HCT116 (cell line): Measurements from ENCODE around the gene TMEM141. TPM values are rescaled to one million over a fixed set of nuclear protein-coding genes. Genes with fewer than 3 reads are reported as not detected.
A peak's percentile ranks its signal among the peaks of the same experiment; 100 is the strongest.

Experiments used
- ATAC-seq: fragments of 200-7000 bp; cut with Tn5 transposase; 2 replicates; pipeline ENCODE4 v1.9.1; 2020; ENCODE audit warnings: mild to moderate bottlenecking, moderate library complexity
- BruUV-seq: library from RNA; stranded (reverse); fragments of 400-500 nt; replicated peaks from 2 replicates; lab custom pipeline; 2021; lab: Mats Ljungman, UMichigan
- CTCF ChIA-PET: fragments of 300-600 bp; sonication (Branson Sonifier 250); formaldehyde crosslinking; loops from one replicate; lab custom pipeline; 2021; ENCODE audit warnings: antibody characterized with exemption; lab: Charles Lee
- POLR2A ChIA-PET: fragments of 300-600, 350-600 bp; sonication (Branson Sonifier 250); formaldehyde crosslinking; loops from one replicate; lab custom pipeline; 2021; ENCODE audit warnings: antibody characterized with exemption; lab: Charles Lee
- RAD21 ChIA-PET, 2 experiments: fragments of 300-600 bp; sonication (Branson Sonifier 250); formaldehyde crosslinking; loops; one replicate each; lab custom pipeline; 2023; ENCODE audit warnings: low total read pairs in 2 of 2; ENCODE audit not compliant: uncharacterized antibody in 2 of 2, unreplicated experiment in 2 of 2, low non-redundant PET in 1 of 2; lab: Charles Lee
- DNase-seq: peaks from one replicate; pipeline ENCODE4 v3.0.0-alpha.2; 2010; ENCODE audit warnings: low read depth, low spot score
- H2AFZ ChIP-seq: fragments of 200-600 bp; shearing (Covaris generic), sonication (generic); 2 replicates; pipeline ENCODE4 v1.6.1; 2017; ENCODE audit warnings: low read depth, mixed run types, mixed read lengths, antibody characterized with exemption, low read length; ENCODE audit not compliant: poor library complexity, severe bottlenecking
- H3K27ac ChIP-seq: 2 replicates; pipeline ENCODE4 v1.5.1; 2012; ENCODE audit warnings: low read depth, low read length
- H3K27me3 ChIP-seq: fragments of 200-600 bp; sonication (generic); 2 replicates; pipeline ENCODE4 v1.6.1; 2016; ENCODE audit warnings: mixed run types, low read length, mixed read lengths; ENCODE audit not compliant: insufficient read depth
- H3K36me3 ChIP-seq, 2 experiments: fragments of 200-500 bp in 1 of 2; fragments of 200-600 bp in 1 of 2; sonication (Bioruptor generic) in 1 of 2; sonication (generic) in 1 of 2; 2 replicates each; pipeline versions ENCODE4 v1.5.1 to v1.6.1; 2014 to 2016; ENCODE audit warnings: low read length in 2 of 2, inconsistent platforms in 1 of 2, mixed read lengths in 1 of 2, mixed run types in 1 of 2; ENCODE audit not compliant: insufficient read depth in 2 of 2, control insufficient read depth in 1 of 2
- H3K4me1 ChIP-seq, 2 experiments: fragments of 200-600 bp in 1 of 2; sonication (generic) in 1 of 2; 2 replicates each; pipeline versions ENCODE4 v1.5.1 to v1.6.1; 2012 to 2017; ENCODE audit warnings: low read length in 2 of 2, inconsistent platforms in 1 of 2, mild to moderate bottlenecking in 1 of 2, mixed read lengths in 1 of 2, mixed run types in 1 of 2, moderate library complexity in 1 of 2; ENCODE audit not compliant: insufficient read depth in 2 of 2, control insufficient read depth in 1 of 2
- H3K4me2 ChIP-seq: fragments of 200-600 bp; sonication (generic); 2 replicates; pipeline ENCODE4 v1.6.1; 2017; ENCODE audit warnings: mixed run types, low read length, mixed read lengths
- H3K4me3 ChIP-seq, 2 experiments: fragments of 200-600 bp in 1 of 2; sonication (generic) in 1 of 2; replicated peaks in 1 of 2; 2 replicates each; pipeline ENCODE4 v1.5.1; 2011 to 2016; ENCODE audit warnings: low read length in 2 of 2, control low read depth in 1 of 2, low read depth in 1 of 2, mild to moderate bottlenecking in 1 of 2, mixed read lengths in 1 of 2, mixed run types in 1 of 2
- H3K79me2 ChIP-seq: fragments of 200-600 bp; sonication (generic); 2 replicates; pipeline ENCODE4 v1.6.1; 2017; ENCODE audit warnings: mild to moderate bottlenecking, mixed run types, low read length, moderate library complexity, mixed read lengths; ENCODE audit not compliant: insufficient read depth
- H3K9ac ChIP-seq: fragments of 200-600 bp; sonication (generic); 2 replicates; pipeline ENCODE4 v1.6.1; 2016; ENCODE audit warnings: low read length, mixed read lengths
- H3K9me2 ChIP-seq: fragments of 200-600 bp; sonication (generic), shearing (Covaris generic); 2 replicates; pipeline ENCODE4 v1.6.1; 2017; ENCODE audit warnings: mixed run types, mild to moderate bottlenecking, moderate library complexity; ENCODE audit not compliant: insufficient read depth
- H3K9me3 ChIP-seq, 2 experiments: fragments of 200-500 bp in 1 of 2; fragments of 200-600 bp in 1 of 2; sonication (Bioruptor generic) in 1 of 2; sonication (generic) in 1 of 2; 2 replicates each; pipeline ENCODE4 v1.6.1; 2014 to 2017; ENCODE audit warnings: low read length in 2 of 2, mixed read lengths in 2 of 2, inconsistent platforms in 1 of 2, low read depth in 1 of 2, mild to moderate bottlenecking in 1 of 2, mixed run types in 1 of 2, moderate library complexity in 1 of 2; ENCODE audit not compliant: control insufficient read depth in 1 of 2, insufficient read depth in 1 of 2
- H4K20me1 ChIP-seq: fragments of 200-600 bp; sonication (generic), shearing (Covaris generic); 2 replicates; pipeline ENCODE4 v1.6.1; 2017; ENCODE audit warnings: mixed run types, mild to moderate bottlenecking, moderate library complexity; ENCODE audit not compliant: insufficient read depth
- CEBPB ChIP-seq: IDR thresholded peaks from 2 replicates; pipeline ENCODE4 v1.6.1; 2012; ENCODE audit warnings: low read depth
- EGR1 ChIP-seq: IDR thresholded peaks from 2 replicates; pipeline ENCODE4 v1.6.1; 2012; ENCODE audit warnings: low read depth
- ELF1 ChIP-seq: IDR thresholded peaks from 2 replicates; pipeline ENCODE4 v1.6.1; 2012; ENCODE audit warnings: low read depth, borderline replicate concordance
- EZH2 ChIP-seq: fragments of 200-600 bp; sonication (generic); IDR thresholded peaks from 2 replicates; pipeline ENCODE4 v1.6.1; 2017; ENCODE audit warnings: antibody characterized with exemption, mixed run types
- EZH2phosphoT487 ChIP-seq: fragments of 200-600 bp; IDR thresholded peaks from 2 replicates; pipeline ENCODE4 v1.6.1; 2018; ENCODE audit warnings: antibody characterized with exemption, borderline replicate concordance
- JUND ChIP-seq: IDR thresholded peaks from 2 replicates; pipeline ENCODE4 v1.6.1; 2012
- POLR2A ChIP-seq: IDR thresholded peaks from 2 replicates; pipeline ENCODE4 v1.7.0; 2011; ENCODE audit warnings: borderline replicate concordance; ENCODE audit not compliant: insufficient read depth, insufficient read length; ENCODE audit errors: extremely low read depth
- POLR2AphosphoS5 ChIP-seq: IDR thresholded peaks from 2 replicates; pipeline ENCODE4 v1.6.1; 2011; ENCODE audit warnings: mild to moderate bottlenecking, low read depth, low read length, moderate library complexity
- RAD21 ChIP-seq: IDR thresholded peaks from 2 replicates; pipeline ENCODE4 v1.6.1; 2012; ENCODE audit warnings: low read depth, mild to moderate bottlenecking
- REST ChIP-seq: IDR thresholded peaks from 2 replicates; pipeline ENCODE4 v1.6.1; 2012; ENCODE audit warnings: low read depth
- SIN3A ChIP-seq: IDR thresholded peaks from 2 replicates; pipeline ENCODE4 v1.6.1; 2012; ENCODE audit warnings: low read depth
- SP1 ChIP-seq: IDR thresholded peaks from 2 replicates; pipeline ENCODE4 v1.6.1; 2012; ENCODE audit warnings: low read depth
- SRF ChIP-seq: IDR thresholded peaks from 2 replicates; pipeline ENCODE4 v1.6.1; 2012; ENCODE audit warnings: low read depth
- YY1 ChIP-seq: IDR thresholded peaks from 2 replicates; pipeline ENCODE4 v1.6.1; 2011; ENCODE audit warnings: low read length, low read depth, moderate library complexity, mild to moderate bottlenecking; ENCODE audit not compliant: insufficient replicate concordance; ENCODE audit errors: extremely low read depth
- intact Hi-C: fragments of 100-400 bp; cut with micrococcal nuclease; formaldehyde crosslinking; loops from 2 replicates; pipeline ENCODE4 v1.10.0; 2022
- total RNA-seq: library from RNA; stranded (reverse); gene quantifications from one replicate; pipeline ENCODE4 v1.2.1, GENCODE V29; 2021; ENCODE audit not compliant: unreplicated experiment

The TMEM141 gene
- total RNA-seq, 1 experiment from 2014 or later, result 73.6 TPM

DNA sequence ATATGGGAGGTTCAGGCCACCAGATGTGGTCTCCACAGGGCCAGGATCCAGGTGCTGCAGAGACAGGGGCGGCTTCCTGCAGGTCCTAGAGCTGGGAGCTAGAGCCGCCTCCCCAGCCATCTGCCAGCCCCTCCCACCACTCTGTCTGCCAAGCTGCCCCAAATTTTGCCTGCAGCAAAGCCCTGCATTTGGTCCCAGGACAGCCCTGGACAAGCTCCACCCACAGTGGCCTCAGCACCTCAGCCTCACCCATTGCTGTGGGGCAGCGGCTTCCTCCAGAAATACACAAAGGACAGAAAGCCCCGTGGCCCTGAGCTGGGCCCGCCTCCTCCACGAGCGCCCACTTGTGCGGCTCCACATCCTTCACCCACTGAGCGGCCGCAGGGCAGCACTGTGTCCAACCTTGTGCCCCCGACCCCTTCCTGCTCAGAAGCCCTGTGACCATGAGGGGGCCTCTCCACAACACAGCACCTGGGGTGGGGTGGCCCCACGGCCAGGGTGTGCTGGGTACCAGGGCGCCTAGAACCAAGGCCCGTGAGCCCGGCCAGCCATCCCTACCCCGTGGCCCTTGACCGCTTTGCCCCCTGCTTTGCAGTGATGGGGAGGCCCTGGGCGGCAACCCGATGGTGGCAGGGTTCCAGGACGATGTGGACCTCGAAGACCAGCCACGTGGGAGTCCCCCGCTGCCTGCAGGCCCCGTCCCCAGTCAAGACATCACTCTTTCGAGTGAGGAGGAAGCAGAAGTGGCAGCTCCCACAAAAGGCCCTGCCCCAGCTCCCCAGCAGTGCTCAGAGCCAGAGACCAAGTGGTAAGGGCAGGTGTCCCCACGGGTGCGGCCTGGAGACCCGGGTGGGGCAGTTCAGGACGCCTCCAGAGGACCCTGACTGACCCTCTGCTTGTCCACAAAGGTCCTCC lies 47.4 kb downstream of the TMEM141 start:
- H3K36me3 ChIP-seq, result no peaks in the 10 kb centered on the region
- no peak overlapping the region for H3K4me2 ChIP-seq
- ATAC-seq (no peak), DNase-seq (no peak)
- no peak overlapping the region for H2AFZ ChIP-seq
- no TSS peak for BruUV-seq
- H3K27me3 ChIP-seq, result no peaks in the 10 kb centered on the region
- intact Hi-C loops, result no loop called here
- TF ChIP-seq RAD21, result no peak
- TF ChIP-seq JUND, result no peak
- TF ChIP-seq POLR2A, result no peak
- TF ChIP-seq EZH2phosphoT487, result no peak
- peak overlapping the region; percentile 14; the same call in 1 of the 2 replicates for H3K27ac ChIP-seq
- no peaks in the 10 kb centered on the region for H3K9me2 ChIP-seq
- ChIA-PET POLR2A (no interaction called here), RAD21 (no interaction called here), CTCF (no interaction called here)
- H3K9ac ChIP-seq, result no peak overlapping the region
- H3K9me3 ChIP-seq, result no peaks in the 10 kb centered on the region
- no peaks in the 10 kb centered on the region for H4K20me1 ChIP-seq
- H3K4me1 ChIP-seq, result peaks cover 28 to 37% of the 10 kb centered on the region in 2 experiments
- no peaks in the 10 kb centered on the region for H3K79me2 ChIP-seq
- H3K4me3 ChIP-seq, result no peak overlapping the region

GRCh38 chr9:136839229-136840139 lies 48.3 kb downstream of the TMEM141 start:
- H3K9me3 ChIP-seq, result no peaks in the 10 kb centered on the region
- no peak overlapping the region for H3K4me2 ChIP-seq
- H3K4me3 ChIP-seq, result no peak overlapping the region
- H3K27ac ChIP-seq, result peak overlapping the region; percentile 70; the same call in 1 of the 2 replicates
- no peaks in the 10 kb centered on the region for H3K79me2 ChIP-seq
- H3K36me3 ChIP-seq, result no peaks in the 10 kb centered on the region
- no peaks in the 10 kb centered on the region for H3K9me2 ChIP-seq
- peaks cover 29 to 39% of the 10 kb centered on the region in 2 experiments for H3K4me1 ChIP-seq
- H3K27me3 ChIP-seq, result no peaks in the 10 kb centered on the region
- ChIA-PET POLR2A (no interaction called here), RAD21 (no interaction called here), CTCF (interaction anchor here (0.5 to 1.0 kb wide), 2 partner anchors 62 to 152 kb away, joined by 3 to 4 read pairs; no protein-coding TSS in a partner anchor)
- no peak for ATAC-seq
- BruUV-seq, result no TSS peak
- H2AFZ ChIP-seq, result no peak overlapping the region
- no peaks in the 10 kb centered on the region for H4K20me1 ChIP-seq
- no peak overlapping the region for H3K9ac ChIP-seq
- DNase-seq, result no peak
- intact Hi-C loops, result loop anchor here (5.0 to 10.0 kb wide), 2 partner anchors 105 to 198 kb away; partner anchors contain the start of genes C8G and FBXW5
- TF ChIP-seq EZH2 (no peak), CEBPB (no peak), SRF (no peak), REST (no peak), YY1 (no peak), POLR2AphosphoS5 (no peak), SP1 (no peak), ELF1 (no peak), EZH2phosphoT487 (no peak), SIN3A (no peak), EGR1 (no peak)
